GM18499 (cell line): ENCODE results near the gene GPX6.
"Not testable (repeated sequence)": the region's sequence is repeated elsewhere in the genome, so short reads cannot be mapped to it uniquely, and the experiment has no call there.

Experiments used
- ATAC-seq: cut with Tn5 transposase; IDR thresholded peaks from one replicate; pipeline ENCODE4 v1.9.1; 2021; ENCODE audit warnings: moderate number of reproducible peaks; ENCODE audit not compliant: insufficient read depth, unreplicated experiment

Gene GPX6

DNA sequence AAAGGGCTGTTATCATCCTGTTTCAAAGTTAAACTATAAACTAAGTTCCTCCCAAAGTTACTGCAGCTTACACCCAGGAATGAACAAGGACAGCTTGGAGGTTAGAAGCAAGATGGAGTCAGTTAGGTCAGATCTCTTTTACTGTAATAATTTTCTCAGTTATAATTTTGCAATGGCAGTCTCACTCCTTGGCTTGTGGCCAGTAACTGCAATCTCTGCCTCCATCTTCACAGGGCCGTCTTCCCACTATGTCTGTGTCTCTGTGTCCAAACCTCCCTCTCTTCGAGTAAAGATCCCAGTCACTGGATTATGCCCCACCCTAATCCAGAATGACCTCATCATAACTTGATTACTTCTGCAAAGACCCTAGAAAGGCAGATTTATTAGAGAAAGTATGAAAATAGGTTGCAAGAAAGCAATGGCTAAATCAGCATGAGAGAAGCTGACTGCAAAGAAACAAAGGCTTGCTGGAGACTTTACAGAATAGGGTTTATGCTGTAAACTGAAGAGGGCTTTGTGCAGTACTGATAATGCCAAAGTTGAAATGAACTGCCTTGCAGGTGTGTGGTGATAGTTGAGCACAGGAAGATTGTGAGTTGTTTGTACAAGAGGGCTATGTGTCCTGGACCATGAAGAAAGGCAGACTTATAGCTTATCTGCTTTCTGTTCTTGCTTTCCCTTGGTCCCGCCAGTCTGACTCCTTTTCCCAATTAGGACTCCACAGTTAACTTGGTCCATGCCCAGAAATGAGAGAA lies 28.4 kb downstream of the GPX6 start:
- ATAC-seq, result no peak

DNA sequence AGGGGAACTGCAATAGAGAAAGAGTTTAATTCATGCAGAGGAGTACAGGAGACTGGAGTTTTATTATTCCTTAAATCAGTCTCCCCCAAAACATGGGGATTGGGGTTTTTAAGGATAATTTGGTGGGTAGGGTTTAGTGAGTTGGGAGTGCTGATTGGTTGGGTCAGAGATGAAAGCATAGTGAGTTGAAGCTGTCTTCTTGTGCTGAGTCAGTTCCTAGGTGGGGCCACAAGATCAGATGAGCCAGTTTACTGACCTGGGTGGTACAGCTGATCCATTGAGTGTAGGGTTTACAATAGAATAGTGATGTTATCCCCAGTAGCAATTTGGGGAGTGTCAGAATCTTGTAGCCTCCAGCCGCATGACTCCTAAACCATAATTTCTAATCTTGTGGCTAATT lies 29.1 kb downstream of the GPX6 start:
- ATAC-seq, result no peak

DNA sequence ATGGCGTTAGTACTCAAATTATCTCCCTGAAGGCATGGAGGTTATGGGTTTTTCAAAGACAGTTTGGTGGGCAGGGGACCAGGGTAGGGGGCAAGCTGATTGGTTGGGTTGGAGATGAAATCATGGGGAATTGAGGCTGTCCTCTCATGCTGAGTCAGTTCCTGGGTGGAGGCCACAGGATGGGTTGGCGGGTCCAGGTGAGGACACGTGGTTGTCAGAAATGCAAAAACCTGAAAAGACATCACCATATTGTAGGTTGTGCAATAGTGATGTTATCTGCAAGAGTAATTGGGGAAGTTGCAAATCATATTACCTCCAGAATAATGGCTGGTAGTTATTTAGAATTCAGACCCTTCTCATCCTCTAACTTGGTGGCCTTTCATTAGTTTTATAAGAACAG lies 30.1 kb downstream of the GPX6 start:
- no peak for ATAC-seq

DNA sequence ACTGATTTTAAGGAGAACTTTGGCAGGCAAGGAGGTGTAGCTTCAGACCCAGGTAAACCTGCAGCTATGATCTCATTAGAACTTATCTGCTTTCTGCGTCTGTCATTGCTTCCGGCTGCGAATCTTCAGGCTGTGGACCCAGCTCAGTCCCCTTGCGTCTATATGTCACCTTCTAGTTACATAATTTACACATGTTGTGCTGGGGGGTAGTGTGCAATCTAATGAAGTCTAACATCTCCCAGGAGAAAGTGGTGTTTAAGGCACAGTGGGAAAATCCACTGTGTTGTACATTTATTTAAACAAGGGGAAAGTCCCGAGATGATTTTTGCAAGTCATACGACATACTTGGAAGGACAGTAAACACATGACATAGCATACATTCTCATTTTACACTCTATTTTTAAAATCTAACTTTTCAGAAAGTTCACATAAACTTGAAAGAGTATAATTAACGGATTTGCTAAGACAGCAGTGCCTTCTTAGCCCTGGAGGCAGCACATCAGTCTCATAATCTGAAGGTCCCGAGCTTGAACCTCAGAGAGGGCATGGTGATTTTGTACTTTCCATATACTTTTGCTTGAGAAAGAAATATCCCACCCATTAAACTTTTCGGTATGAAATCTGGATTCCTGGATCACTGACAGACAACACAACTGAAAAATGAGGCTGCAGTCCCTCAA lies 35.2 kb downstream of the GPX6 start:
- ATAC-seq, result no peak

DNA sequence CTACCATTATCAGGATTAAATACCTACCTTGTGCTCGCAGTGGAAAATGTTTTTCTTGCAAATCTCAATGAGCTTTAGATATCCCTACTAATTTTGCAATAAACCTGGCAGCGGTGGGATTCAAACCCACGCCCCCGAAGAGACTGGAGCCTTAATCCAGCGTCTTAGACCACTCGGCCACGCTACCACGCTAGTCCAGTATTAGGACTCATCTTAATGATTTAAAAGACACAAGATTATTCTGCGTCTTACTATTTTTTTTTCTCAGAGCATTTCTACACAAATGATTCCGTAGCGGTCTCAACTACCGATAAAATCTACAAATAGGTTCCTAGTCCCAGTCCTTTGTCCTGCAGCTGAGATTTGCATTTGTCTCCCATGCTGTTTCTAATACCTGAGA lies 37.1 kb downstream of the GPX6 start:
- ATAC-seq, result no peak

DNA sequence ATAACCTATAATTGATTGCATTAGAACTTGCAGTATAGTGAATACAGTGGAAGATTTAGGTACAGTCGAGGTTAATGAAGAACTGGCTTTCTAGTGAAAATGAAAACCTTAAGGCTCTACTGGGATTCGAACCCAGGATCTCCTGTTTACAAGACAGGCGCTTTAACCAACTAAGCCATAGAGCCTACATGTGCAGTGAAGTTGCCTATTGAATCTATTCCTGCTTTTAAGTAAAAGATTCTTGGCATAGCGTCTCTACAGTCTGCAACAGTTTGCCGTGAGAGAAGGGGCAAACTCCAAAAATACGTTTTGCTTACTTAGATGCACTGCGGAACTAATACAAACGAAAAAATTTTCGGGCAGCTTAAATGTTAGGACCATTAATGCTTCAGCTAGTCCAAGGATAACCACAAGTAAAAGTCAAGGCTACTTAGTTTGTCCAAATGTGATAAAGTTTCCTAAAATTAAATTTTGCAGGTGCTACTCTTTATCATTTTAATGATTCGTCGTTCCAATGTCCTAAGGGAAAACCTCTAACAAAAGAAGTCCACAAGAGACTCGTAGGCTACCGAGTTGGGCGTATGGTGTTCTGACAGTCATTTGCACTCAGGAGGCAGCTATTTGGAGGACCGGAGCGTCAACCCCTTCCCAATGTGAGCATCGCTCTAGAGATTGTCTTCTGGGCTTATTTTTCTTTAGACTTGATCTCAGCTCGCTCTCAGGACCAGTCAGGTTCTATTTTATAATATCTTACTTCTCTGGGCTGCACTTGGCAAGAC lies 41.0 kb downstream of the GPX6 start:
- no peak for ATAC-seq

DNA sequence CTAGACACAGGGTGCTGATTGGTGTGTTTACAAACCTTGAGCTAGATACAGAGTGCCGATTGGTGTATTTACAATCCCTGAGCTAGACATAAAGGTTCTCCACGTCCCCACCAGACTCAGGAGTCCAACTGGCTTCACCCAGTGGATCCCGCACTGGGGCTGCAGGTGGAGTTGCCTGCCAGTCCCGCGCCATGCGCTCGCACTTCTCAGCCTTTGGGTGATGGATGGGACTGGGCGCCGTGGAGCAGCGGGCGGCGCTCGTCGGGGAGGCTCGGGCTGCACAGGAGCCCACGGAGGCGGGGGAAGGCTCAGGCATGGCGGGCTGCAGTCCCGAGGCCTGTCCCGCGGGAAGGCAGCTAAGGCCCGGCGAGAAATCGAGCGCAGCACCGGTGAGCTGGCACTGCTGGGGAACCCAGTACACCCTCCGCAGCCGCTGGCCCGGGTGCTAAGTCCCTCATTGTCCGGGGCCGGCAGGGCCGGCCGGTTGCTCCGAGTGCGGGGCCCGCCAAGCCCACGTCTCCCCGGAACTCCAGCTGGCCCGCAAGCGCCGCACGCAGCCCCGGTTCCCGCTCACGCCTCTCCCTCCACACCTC lies 46.3 kb downstream of the GPX6 start:
- ATAC-seq, result not testable (repeated sequence)

DNA sequence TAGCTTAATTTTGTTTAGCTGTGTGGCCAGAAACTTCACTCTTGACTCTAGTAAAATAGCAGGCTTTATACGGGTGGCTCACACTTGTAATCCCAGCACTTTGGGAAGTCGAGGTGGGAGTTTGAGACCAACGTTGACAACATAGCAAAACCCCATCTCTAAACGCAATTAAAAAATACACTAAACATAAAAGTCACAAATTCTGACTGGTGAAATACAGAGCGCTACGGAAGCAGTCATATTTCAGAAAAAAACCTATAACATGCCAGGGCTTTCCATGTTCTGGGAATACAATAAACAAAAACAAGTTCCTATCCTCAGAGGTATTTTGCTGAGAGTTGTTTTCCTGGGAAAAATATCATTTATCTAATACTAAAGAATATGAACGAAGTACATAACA lies 47.5 kb downstream of the GPX6 start:
- ATAC-seq, result no peak

DNA sequence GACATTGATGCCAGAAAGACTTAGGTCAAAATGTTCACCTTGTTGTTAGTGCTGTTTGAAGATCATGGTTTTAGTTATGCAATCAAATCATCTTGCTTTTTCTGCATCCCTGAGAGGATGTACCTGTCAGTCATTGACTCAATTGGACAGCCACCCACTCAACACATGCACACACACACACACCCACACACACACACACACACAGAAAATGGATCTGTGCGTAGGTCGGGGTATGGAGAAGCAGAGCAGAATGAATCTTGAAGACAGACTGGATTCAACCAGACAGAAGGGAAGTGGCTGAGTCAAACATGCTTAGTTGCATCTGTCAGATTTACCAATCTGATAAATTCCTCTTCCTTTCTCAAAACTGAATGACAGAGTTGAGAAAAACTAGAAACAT lies 53.2 kb downstream of the GPX6 start:
- ATAC-seq, result no peak

DNA sequence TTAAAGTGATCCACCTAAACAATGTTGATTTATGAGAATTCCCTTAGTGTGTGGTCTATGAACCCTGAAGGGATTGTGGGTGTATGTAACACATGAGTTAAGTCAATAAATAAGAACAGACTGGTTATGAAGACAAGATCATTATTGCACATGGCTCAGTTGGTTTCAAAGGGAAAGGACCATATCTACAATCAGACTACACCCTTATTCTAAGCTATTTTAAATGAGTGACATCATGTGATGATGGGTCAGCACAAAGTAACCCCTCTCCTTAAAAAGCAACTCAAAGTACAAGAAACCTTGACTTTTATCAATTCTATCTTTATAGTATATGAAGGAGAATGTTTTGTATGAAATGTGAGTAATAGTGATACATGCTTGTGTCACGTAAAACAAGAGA lies 57.0 kb downstream of the GPX6 start:
- no peak for ATAC-seq
